Astrocyte (in vitro differentiated cells and primary cell): Measurements from ENCODE around the gene PIK3IP1. TPM values are rescaled to one million over a fixed set of nuclear protein-coding genes. Genes with fewer than 3 reads are reported as not detected.
A peak's percentile ranks its signal among the peaks of the same experiment; 100 is the strongest.

Experiments
- DNase-seq: peaks from one replicate; pipeline ENCODE4 v3.0.0-alpha.2; 2010; ENCODE audit warnings: low read depth
- FAIRE-seq: peaks from 2 replicates; lab custom pipeline; 2011; peaks lifted over from hg19 to GRCh38; lab: Jason Lieb, UNC
- H2AFZ ChIP-seq: 2 replicates; pipeline ENCODE4 v1.6.0; 2012; ENCODE audit warnings: low read depth, low read length, inconsistent platforms
- H3K27ac ChIP-seq: 2 replicates; pipeline ENCODE4 v1.5.1; 2011; ENCODE audit warnings: low read depth, low read length, inconsistent platforms
- H3K27me3 ChIP-seq: 2 replicates; pipeline ENCODE4 v1.6.0; 2011; ENCODE audit warnings: low read length, inconsistent platforms; ENCODE audit not compliant: insufficient read depth
- H3K36me3 ChIP-seq: 2 replicates; pipeline ENCODE4 v1.5.1; 2011; ENCODE audit warnings: low read length, inconsistent platforms; ENCODE audit not compliant: insufficient read depth
- H3K4me1 ChIP-seq: 2 replicates; pipeline ENCODE4 v1.5.1; 2011; ENCODE audit warnings: low read length, inconsistent platforms; ENCODE audit not compliant: insufficient read depth
- H3K4me2 ChIP-seq: 2 replicates; pipeline ENCODE4 v1.6.0; 2012; ENCODE audit warnings: low read length, inconsistent platforms
- H3K4me3 ChIP-seq: 2 replicates; pipeline ENCODE4 v1.5.1; 2011; ENCODE audit warnings: low read depth, mild to moderate bottlenecking, low read length, inconsistent platforms; ENCODE audit not compliant: insufficient read depth
- H3K79me2 ChIP-seq: 2 replicates; pipeline ENCODE4 v1.6.0; 2012; ENCODE audit warnings: mild to moderate bottlenecking, low read length, inconsistent platforms; ENCODE audit not compliant: insufficient read depth
- H3K9ac ChIP-seq: 2 replicates; pipeline ENCODE4 v1.6.0; 2012; ENCODE audit warnings: mild to moderate bottlenecking, low read length, inconsistent platforms
- H3K9me3 ChIP-seq: 2 replicates; pipeline ENCODE4 v1.5.1; 2012; ENCODE audit warnings: low read depth, mild to moderate bottlenecking, low read length, inconsistent platforms; ENCODE audit not compliant: insufficient read depth
- H4K20me1 ChIP-seq: 2 replicates; pipeline ENCODE4 v1.6.0; 2012; ENCODE audit warnings: low read length, inconsistent platforms; ENCODE audit not compliant: insufficient read depth
- H3K27ac Mint-ChIP-seq: one replicate; pipeline ENCODE4 v1.8.0; 2021; ENCODE audit warnings: mild to moderate bottlenecking, mixed read lengths; ENCODE audit not compliant: unreplicated experiment
- H3K27me3 Mint-ChIP-seq: one replicate; pipeline ENCODE4 v1.8.0; 2021; ENCODE audit warnings: low read depth, mixed read lengths; ENCODE audit not compliant: unreplicated experiment
- H3K36me3 Mint-ChIP-seq: one replicate; pipeline ENCODE4 v1.8.0; 2021; ENCODE audit warnings: low read depth, mixed read lengths; ENCODE audit not compliant: unreplicated experiment
- H3K4me1 Mint-ChIP-seq: one replicate; pipeline ENCODE4 v1.8.0; 2021; ENCODE audit warnings: low read depth, mixed read lengths; ENCODE audit not compliant: unreplicated experiment
- H3K4me3 Mint-ChIP-seq: one replicate; pipeline ENCODE4 v1.8.0; 2021; ENCODE audit warnings: mild to moderate bottlenecking, moderate library complexity, mixed read lengths; ENCODE audit not compliant: unreplicated experiment
- H3K9me3 Mint-ChIP-seq: one replicate; pipeline ENCODE4 v1.8.0; 2021; ENCODE audit warnings: mild to moderate bottlenecking, mixed read lengths; ENCODE audit not compliant: unreplicated experiment
- CTCF ChIP-seq: IDR thresholded peaks from 2 replicates; pipeline ENCODE4 v1.5.1; 2011; ENCODE audit warnings: low read depth, mild to moderate bottlenecking, inconsistent platforms, low read length, moderate library complexity; ENCODE audit not compliant: insufficient read depth
- EZH2 ChIP-seq: IDR thresholded peaks from 2 replicates; pipeline ENCODE4 v1.6.1; 2012; ENCODE audit warnings: mild to moderate bottlenecking, low read length, inconsistent platforms; ENCODE audit not compliant: insufficient read depth
- total RNA-seq: library from RNA; stranded (reverse); gene quantifications from 2 replicates; pipeline ENCODE4 v1.2.1, GENCODE V29; 2021

The PIK3IP1 gene
- total RNA-seq, 1 donor from 2014 or later: 21.4 TPM

GRCh38 chr22:31327806-31328543, 35.7 kb upstream of the PIK3IP1 start:
- no peak overlapping the region for H3K4me3 ChIP-seq
- Mint-ChIP-seq H3K27ac (peak overlapping the region; percentile 14), H3K27me3 (no peaks in the 10 kb centered on the region), H3K36me3 (peaks cover 44% of the 10 kb centered on the region), H3K4me3 (no peak overlapping the region), H3K4me1 (peaks cover 25% of the 10 kb centered on the region), H3K9me3 (no peaks in the 10 kb centered on the region)
- H3K27me3 ChIP-seq: no peaks in the 10 kb centered on the region
- H2AFZ ChIP-seq: no peak overlapping the region
- no peak overlapping the region for H3K27ac ChIP-seq
- no peak overlapping the region for H3K9ac ChIP-seq
- peaks cover 7% of the 10 kb centered on the region for H3K36me3 ChIP-seq
- H4K20me1 ChIP-seq: peaks cover 24% of the 10 kb centered on the region
- no peak for TF ChIP-seq CTCF
- no peak for TF ChIP-seq EZH2
- no peaks in the 10 kb centered on the region for H3K4me1 ChIP-seq
- H3K79me2 ChIP-seq: no peaks in the 10 kb centered on the region
- H3K4me2 ChIP-seq: no peak overlapping the region
- DNase-seq (no peak), FAIRE-seq (no peak)
- no peaks in the 10 kb centered on the region for H3K9me3 ChIP-seq

GRCh38 chr22:31326877-31327276, 34.6 kb upstream of the PIK3IP1 start:
- Mint-ChIP-seq H3K4me1 (peaks cover 20% of the 10 kb centered on the region), H3K9me3 (no peaks in the 10 kb centered on the region), H3K27me3 (no peaks in the 10 kb centered on the region), H3K4me3 (no peak overlapping the region), H3K36me3 (peaks cover 39% of the 10 kb centered on the region), H3K27ac (no peak overlapping the region)
- H4K20me1 ChIP-seq: peaks cover 18% of the 10 kb centered on the region
- DNase-seq (no peak), FAIRE-seq (no peak)
- H2AFZ ChIP-seq: no peak overlapping the region
- H3K4me3 ChIP-seq: no peak overlapping the region
- H3K4me2 ChIP-seq: no peak overlapping the region
- H3K4me1 ChIP-seq: no peaks in the 10 kb centered on the region
- no peak overlapping the region for H3K9ac ChIP-seq
- no peak overlapping the region for H3K27ac ChIP-seq
- no peaks in the 10 kb centered on the region for H3K27me3 ChIP-seq
- TF ChIP-seq EZH2: no peak
- TF ChIP-seq CTCF: no peak
- no peaks in the 10 kb centered on the region for H3K79me2 ChIP-seq
- H3K36me3 ChIP-seq: peaks cover 7% of the 10 kb centered on the region
- H3K9me3 ChIP-seq: no peaks in the 10 kb centered on the region
